Cerebellar cortex (tissue), 1 donor: Measurements from ENCODE around the gene POLG.

Experiments
- DNase-seq: peaks from one replicate; pipeline ENCODE4 v3.0.0-alpha.2; 2015; ENCODE audit warnings: low spot score

POLG gene

DNA sequence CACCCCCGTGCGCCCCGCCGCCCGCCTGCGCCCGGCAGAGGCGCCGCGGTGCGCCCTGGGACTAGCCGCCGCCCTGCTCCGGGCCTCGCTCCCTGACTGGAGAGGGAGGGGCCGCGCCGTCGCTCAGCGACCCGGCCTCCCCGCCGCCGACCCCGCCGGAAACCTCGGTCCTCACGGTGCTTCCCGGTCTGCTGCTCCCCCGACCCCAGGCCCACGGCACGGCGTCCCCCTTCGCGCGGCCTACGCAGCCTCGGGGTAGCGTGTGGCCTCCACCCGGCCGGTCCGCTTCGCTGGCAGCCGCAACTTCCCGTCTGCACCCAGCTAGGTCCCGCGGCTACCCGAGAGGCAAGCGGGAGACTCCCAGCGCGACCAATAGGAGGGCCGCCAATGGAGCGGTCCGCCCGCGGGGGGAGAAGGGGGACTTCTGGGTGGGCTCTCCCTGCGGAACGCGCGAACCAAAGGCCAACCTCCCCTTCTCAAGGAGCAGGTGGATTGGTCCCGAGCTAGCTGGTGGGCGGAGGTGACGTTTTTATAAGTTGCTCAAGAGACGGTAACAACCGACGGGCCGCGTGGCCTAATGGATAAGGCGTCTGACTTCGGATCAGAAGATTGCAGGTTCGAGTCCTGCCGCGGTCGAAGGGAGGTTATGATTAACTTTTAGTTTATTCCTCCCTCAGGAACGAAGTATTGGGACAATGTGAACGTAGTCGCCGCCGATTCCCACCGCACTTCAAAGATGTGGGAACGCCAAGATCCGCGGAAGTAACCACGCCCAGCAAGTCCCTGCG lies at the start of gene POLG:
TSS of gene POLG (minus strand) at position 315 of the 788 bp plus-strand sequence. CDS start 1,070 bp downstream, outside the sequence.
- DNase-seq, result peak; percentile 99

GRCh38 chr15:89384176-89384604 lies 49.6 kb upstream of the POLG start:
- DNase-seq, result no peak

GRCh38 chr15:89383365-89384175 lies 48.9 kb upstream of the POLG start:
- peak; percentile 90 for DNase-seq

DNA sequence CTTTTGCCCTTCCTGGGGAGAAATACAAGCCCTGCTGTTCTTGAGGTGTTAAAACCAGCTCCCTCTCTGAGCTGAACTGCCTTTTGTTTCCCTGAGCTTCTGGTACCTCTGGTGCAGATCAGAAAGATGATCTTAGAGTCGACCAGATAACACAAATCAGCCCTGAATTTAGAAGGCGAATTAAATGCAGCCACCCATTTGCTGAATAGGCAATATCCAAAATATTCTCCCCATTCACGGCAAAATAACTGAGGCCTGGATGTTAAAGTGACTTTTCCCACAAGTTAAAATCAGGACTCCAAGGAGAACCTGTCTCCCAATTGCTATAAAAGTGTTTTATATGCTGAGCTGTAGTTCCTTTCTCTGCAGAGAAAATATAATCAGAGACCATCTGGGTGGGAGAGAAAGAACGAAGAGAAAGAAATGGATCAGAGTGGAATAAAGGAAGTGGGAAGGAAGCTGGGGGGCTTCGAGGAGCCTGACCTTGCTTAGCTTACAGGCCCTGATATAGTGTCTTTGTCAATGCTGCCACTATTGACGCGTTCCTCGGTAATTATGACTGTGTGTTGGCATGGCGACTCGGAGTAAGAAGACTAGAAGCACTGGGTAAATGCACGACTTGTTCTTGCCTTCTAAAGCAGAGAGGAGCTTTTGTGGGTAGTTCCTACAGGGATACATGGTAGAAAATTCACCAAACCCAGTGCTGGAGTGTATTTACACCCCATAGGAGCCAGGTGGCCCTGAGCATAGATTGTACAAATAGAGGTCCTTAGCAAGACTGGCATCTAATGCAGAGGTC lies 47.5 kb upstream of the POLG start:
- no peak for DNase-seq

GRCh38 chr15:89381331-89381730 lies 46.7 kb upstream of the POLG start:
- DNase-seq, result no peak

GRCh38 chr15:89379818-89380217 lies 45.2 kb upstream of the POLG start:
- DNase-seq, result no peak

GRCh38 chr15:89379251-89379695 lies 44.6 kb upstream of the POLG start:
- no peak for DNase-seq

GRCh38 chr15:89378296-89379151 lies 43.9 kb upstream of the POLG start:
- no peak for DNase-seq

DNA sequence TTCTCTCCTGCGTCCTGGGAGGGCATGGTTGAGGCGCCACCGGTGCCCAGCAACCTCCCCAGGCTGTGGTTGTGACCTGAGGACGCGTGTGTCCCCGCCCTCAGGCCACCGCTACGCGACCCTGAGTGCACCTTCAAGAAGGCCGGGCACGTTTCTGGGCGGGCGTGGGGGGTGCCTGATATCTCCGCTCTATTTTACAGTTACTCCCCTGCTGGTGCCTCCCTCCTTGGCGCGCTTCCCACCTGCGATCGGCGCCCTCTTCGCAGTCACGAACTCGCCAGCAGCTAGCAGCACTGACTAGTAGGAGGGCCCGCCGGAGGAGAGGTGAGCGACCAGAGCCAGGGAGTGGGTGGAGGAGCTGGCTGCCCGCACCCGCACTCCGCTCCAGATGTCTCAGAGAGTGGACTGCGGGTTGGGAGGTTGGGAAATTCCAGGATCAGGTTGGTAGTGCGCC lies 43.2 kb upstream of the POLG start:
- no peak for DNase-seq

- no peak for DNase-seq
These were observed 42.6 kb upstream of the POLG start for GRCh38 chr15:89377024-89377841.

GRCh38 chr15:89376388-89376787 lies 41.8 kb upstream of the POLG start:
- no peak for DNase-seq

GRCh38 chr15:89375093-89376005 lies 40.7 kb upstream of the POLG start:
- DNase-seq, result peak; percentile 83

- no peak for DNase-seq
These were observed 39.7 kb upstream of the POLG start for GRCh38 chr15:89374086-89374981.

- DNase-seq, result no peak
These were observed 37.7 kb upstream of the POLG start for GRCh38 chr15:89372069-89372935.

DNA sequence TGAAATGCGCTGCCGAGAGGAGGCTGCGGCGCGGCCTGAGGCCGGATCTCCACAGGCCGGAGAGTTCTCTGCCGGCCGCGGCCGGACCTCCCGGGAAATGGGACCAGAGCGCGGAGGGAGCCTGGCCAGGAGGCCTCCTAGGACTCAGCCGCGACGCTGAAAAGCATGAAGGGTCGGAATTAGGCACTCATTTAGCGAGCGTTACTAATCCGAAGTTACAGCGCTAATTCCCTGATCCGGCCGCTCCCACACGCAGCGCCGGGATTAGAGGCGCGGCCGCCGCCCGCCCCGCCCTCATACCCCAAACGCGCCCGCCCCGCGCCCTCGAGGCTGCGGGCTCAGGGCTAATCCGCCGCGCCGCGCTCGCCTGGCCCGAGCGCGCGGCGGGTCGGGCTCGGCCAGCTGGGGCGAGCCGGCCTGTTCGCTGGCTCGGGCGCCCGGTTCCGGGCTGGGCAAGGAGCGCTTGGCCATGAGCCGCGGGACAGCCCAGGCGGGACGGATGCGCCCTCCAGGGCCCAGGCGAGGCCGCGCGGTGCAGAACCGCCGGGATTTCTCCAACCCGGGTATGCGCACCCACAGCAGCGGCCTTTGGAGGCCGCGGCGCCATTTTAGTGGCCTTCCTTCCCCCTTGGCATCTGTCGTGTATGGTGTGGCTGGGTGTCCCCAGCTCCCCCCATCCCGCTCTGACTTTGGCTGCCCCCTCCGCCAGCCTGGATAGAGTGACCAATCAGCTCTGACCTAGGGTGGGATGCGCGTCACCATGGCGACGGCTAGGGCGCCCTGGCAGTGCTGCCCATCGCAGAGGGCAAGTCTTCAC lies 36.8 kb upstream of the POLG start:
- DNase-seq, result no peak

DNA sequence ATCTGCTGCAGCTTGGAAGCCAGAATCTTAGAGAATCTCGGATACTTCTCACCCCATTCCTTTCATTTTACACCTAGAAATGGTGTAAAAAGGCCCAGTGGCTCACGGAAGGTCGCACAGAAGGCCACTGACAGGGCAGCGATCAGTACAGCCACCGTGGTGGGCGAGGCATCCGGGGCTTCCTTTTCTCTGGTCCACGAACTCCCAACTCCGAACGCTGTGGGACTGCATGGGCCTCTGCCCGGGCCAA lies 36.3 kb upstream of the POLG start:
- no peak for DNase-seq
